GOT3 (cell line): ENCODE data around the gene ZNF536.

Experiments used
- DNase-seq: peaks from one replicate; lab custom pipeline; 2025; ENCODE audit warnings: mixed read lengths; lab: John Stamatoyannopoulos, UW

The ZNF536 gene

DNA sequence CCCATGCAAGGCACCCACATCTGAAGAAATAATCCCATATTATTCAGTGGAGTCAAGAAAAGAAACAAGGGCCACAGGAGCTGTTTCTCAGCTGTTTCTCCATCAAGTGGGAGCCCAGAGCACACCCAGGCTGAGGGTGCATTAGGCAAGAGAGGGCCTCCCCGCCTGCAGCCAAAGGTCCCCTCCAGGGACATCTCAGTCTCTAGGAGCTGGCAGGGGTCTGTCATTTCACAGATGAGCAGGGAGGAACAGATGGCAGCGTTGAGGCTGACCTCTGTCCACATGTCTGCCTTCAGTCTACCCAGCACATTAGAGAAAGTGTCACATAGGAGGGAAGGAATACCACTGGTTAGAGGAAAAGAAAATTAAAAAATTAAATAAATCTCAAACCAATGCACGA is 157.7 kb downstream of the ZNF536 start:
- DNase-seq = no peak

DNA sequence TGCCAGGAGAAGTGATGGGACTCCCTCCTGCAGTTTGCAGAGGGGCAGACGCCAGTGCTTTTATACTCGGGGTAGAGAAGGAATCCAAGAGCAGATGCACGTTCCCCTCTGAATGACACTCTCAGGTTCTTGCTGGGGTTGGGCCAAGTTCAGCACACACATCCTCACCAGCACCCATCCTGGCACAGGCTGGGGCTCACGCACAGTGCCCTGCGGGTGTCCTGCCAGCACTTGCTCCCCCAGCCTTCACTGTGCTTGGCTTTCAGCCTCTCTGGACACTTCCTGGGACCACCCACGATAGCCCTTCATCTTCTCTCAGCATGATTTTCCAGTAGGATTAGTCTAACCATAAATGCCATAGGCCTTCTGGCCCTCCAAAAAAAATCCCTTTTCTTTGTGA is 158.6 kb downstream of the ZNF536 start:
- DNase-seq = no peak

DNA sequence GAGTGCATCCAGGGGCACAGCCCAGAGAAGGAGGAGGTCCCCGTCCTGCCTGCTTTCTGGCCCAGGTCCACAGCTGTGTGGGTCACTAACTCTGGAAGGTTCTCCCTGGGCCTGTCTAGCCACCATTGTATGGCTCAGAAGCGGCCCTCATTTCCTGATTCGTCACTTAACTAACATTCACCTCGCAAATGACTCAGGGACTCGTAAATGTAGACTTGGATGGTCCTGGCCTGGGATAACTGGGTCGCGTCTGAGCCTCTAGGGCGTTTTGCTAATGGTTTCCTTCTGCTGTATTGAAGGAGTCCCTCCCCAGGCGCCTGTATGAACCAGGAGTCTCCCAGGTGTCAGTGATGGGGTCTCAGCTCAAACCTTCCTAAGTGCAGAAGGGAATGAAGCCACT is 162.8 kb downstream of the ZNF536 start:
- no peak for DNase-seq

DNA sequence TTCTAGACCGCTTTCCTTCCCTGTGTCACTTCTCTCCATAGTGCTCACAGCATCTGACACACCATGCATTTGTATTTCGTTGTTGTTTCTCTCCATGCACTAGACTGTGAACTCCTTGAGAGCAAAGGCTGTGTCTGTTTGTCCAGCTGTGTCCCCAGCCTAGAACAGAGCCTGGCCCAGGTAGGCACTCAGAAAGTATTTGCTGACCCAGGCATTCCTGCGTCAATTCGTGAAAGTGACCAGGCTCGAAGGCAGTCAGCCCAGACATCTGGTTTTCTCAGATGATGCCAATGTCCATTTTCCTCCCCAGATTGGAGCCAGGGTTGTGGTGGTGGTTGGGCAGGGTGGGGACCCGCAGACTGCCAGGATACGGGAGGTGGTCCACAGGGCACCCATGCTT is 164.8 kb downstream of the ZNF536 start:
- DNase-seq = no peak

DNA sequence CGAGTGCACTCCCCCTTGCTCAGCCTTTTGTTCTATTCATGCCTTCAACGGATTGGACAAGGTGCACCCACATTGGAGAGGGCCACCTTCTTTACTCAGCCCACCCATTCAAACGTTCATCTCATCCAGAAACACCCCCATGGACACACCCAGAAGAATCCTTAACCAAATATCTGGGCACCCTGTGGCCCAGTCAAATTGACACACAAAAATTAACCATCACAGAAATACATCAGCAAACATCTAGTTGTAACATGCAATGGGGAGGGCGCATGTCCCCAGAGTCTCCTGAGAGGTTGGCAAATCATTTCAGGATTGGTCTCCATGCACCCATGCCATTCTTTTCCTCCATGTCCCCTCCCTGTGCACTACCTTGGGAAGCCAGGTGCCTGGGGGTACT is 167.1 kb downstream of the ZNF536 start:
- no peak for DNase-seq

DNA sequence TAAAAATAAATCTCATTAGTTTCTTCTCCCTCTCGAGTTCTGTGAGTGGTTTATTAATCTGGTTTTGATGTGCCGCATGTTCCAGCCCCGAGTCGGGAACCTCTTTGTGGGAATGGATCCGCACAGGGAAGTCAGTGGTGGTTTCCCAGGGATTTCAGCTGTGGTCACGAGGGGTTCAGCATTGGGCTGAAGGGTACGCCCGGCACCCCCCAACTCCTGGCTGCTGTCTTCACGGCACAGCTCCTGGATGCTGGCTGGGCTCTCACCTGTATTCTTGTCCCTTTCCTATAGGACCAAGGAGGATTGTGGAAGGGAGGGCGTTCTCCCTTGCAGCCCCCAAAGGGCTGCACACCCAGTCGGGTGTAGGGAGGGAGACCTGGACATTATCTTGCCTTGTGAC is 167.8 kb downstream of the ZNF536 start:
- no peak for DNase-seq

DNA sequence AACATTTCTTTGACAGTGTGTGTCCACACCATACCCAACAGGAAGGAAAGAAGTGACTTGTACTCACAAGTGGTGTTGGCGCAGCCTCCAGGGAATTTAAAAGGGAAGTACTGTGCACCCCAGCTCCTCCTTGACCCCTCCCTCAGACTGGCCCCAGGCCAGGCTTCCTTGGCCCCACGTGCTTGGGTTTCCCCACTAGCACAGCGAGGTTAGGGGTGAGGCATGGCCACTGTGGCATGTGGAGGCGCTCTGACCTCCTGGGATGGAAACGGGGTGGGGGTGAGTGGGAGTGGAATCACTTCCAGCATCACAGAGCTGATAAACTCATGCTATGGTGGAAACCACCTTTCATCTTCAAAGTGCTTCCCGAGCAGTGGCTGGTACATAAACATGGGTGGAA is 168.6 kb downstream of the ZNF536 start:
- DNase-seq = no peak

DNA sequence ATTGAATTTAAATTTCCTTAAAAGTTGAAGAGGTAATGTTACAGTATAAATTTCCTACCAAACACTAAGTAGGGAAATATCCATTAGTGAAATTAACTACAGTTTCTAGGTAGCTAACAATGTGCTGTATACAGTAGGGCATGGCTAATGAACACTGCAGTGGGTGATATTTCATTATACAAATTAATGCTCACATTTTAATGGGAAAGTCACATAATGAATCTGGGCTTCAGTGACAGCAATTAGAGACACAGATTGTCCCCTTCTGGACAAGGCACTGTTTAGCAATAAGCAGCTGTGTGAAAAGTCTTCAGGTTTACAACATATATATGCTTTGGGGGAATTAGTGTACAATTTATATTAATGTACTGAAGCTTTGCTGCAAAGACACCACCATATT is 169.4 kb downstream of the ZNF536 start:
- DNase-seq = no peak

DNA sequence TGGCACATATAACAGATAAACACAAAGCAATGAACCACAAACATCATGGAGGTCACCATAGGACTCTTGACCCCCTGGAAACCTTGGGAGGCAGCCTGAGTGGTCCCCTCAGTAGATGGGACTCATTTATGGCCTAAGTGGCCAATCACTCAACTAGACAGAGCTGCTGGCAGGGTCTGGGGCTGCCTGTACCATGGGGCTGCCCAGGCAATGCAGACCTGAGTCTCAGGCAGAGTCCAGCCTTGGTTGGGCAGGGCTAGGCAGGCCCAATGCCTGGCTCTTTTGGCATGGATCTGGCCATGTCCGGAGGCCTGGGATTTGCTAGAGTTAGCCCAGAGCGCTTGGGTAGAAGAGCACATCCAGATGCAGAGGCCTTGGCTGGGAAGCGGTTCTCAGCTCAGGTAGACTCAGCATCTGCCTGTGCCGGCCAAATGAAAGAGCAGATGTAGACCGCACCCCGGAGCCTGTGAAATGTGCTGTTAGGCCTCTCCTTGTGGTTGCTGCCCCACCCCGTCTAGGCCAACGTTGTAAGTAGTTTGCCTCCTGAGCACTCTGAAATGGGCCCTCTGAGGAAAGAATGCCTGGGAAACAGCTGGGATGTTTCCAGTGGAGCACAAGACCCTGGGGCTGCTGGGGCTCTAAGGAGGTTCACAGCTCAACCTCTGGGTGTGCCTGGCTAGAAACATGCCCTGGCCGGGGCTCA is 171.2 kb downstream of the ZNF536 start:
- DNase-seq = no peak

DNA sequence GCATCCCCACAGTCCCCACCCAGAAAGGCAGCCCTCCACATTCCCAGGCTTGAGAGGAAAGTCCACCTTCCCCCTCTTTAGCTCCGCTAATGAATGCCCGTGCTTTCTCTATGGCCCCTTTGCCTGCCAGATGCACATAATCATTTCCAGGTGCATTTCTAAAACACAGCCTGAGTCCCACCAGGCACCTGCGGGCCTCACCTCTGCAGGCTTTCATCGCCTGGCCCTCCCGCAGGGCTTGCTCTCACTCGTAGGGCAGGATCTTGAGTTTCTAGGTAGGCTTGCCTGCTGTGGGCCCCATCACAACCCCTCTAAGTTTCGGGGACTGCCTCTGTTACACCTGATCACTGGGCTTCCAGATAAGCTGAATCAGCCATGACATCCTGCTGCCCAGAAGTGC is 173.6 kb downstream of the ZNF536 start:
- no peak for DNase-seq

DNA sequence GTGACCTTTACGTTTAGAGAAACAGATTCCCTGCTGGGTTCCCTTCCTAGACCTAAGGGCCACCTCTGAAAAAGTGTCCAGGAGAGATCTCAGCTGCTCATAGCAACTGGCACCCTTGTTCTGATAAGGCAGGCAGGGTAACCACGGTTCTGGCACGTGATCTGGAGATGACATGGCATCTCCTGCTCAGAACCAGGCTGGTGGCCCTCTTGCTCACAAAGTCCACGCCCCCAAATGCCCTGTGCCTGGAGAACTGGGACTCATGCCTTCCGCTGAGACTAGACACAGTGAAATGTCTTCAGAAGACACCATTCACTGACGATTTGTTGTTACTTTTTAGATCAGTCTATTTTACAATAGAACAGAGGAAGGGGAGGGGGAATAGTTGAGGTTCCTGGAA is 174.1 kb downstream of the ZNF536 start:
- no peak for DNase-seq

DNA sequence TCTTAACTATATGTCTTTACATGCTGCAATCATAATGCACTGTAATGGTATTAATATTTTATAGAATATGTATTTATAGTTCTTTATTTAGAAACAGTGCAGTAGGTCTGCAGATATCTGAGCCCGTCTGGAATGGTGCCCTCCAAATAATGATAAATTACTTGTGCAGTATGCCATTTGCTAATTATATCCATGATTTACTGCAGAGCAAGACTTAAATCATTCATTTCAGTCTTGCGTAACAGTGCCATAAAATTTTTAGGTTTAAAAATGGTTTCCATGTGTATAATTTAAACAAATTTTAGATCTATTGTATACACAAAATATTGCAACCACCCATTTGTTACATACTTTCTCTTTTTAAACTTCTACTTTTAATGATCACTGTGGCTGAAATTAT is 175.1 kb downstream of the ZNF536 start:
- DNase-seq = no peak

DNA sequence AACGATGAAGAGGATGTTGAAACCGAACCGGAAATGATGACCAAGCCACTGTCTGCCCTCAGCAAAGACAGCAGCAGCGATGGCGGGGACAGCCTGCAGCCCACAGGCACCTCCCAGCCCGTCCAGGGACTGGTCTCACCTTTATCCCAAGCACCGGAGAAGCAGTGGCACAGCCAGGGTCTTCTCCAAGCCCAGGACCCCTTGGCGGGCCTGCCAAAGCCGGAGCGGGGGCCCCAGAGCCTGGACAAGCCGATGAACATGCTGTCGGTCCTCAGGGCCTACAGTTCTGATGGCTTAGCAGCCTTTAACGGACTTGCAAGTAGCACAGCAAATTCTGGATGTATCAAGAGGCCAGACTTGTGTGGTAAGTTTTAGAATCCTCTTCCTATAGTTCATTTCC is 177.0 kb downstream of the ZNF536 start:
- DNase-seq = no peak

DNA sequence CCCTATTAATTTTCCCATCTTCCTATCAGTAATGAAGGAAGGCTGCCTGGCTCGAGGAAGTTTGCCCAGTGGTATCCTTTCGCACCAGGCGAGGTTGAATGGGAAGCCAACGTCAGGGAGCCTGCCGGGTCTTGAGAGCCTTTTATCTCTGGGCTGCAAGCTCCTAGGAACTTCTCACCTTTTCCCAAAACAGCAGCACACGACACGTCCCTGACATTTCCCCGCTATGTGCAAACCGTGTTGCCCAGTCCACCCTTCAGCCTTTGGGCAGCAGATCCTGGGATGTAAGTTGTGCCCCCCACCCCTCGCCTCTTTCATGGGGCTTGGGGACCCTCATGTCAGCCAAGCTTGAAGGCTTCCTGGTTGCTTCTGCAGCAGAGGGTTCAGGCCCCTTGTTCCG is 179.1 kb downstream of the ZNF536 start:
- no peak for DNase-seq

DNA sequence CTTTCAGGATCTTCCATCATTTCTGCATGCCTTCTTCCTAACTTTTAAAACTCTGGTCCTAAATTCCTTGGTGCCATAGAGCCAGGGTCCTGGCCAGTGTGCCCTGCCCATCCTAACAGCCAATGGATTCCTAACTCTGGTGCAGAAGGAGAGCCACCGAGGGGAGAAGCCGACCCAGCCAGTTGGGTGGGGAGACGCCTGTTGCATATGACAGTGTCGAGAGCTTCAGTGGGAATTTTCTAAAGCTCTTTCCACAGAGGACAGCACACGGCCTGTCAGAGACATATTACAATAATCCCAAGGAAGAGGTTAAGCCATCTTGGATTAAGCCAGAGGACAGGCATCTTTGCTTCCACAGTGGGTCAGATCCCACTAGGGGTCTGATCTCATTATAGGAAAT is 180.4 kb downstream of the ZNF536 start:
- no peak for DNase-seq

DNA sequence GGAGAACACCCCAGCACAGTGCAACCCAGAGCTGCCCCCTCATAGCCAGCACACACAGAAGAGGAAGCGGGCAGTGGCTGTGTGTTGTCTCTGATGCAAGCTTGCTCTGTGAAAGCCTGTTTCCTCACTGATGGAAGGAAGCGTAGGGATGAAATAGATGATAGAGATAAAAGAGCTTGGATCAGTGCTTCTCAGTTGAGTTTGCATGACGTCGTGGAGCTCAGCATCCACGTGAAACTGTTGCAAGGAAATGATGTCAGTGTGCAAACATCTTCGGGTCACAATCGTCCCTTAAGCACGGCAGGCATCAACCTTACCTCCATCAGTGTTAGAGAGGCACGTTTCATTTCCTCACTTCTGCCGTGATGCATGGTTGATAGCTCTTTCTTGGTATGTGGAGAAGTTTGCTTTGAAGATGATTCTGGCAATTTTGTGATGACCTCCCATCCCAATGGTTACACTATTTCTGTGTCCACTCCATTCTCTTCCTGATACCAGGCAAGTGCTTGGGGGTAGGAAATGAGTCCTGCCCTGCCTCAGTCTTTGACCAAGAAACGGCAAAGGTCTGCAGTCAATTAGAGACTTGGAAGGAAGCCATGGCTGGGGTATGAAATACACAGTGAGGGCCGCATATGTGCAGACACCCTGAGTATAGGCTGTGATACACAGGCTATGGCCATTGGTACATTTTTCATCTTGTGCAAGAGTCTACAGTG is 183.0 kb downstream of the ZNF536 start:
- no peak for DNase-seq

DNA sequence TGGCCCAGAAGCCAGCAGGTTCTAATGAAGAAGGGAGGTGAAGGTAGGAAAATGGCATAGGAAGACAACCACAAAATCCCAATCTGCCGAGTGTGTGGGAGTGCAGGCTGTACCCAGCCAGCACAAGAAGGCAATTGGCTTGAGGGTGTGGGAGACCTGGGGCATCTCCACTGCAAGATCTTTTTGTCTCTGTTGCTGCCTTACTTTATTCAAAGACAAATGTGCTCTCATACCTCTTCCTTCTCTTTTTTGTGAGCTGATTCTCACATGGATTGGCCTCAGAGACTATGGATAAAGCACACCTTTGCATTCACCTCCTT is 183.6 kb downstream of the ZNF536 start:
- no peak for DNase-seq

DNA sequence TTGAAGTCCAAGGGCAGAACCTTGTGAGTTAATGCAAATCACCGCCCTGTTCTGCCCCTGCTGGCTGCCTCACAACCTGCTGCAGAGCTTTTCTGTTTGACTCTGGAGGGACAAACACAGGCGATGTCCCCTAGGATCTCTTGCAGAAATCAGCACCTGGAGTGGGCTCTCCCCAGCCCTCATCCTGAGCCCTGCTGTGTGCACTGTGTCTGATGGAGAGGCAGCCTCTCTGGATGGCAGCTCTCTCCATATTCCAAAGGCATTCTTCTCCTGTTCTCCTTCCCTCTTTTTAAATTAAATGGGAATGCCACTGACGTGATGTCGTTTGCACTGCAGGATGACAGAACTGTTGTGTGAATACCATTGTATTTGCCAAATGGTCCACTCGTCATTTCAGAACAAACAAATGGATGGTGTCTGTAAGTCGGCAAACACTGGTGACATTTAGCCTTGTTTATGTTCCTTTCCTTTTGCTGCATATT is 184.1 kb downstream of the ZNF536 start:
- DNase-seq = no peak

DNA sequence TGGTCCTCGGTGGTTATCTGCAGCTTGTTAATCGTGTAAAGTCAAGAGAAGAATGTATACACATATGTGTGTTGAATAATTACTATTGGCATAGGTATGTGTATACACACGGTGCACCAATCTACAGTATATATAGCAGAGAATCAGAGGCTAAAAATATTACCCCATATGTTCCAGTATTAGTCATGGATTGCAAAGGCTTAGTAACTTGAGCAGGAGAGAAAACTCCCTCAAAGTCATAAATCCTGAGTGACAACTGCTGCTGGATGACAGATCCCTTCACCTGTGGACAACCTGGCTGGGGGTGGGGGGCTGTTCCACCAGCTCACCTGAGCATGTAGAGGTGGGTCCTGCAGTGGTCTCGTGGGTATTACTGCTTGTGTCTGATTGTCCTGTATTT is 185.0 kb downstream of the ZNF536 start:
- no peak for DNase-seq

DNA sequence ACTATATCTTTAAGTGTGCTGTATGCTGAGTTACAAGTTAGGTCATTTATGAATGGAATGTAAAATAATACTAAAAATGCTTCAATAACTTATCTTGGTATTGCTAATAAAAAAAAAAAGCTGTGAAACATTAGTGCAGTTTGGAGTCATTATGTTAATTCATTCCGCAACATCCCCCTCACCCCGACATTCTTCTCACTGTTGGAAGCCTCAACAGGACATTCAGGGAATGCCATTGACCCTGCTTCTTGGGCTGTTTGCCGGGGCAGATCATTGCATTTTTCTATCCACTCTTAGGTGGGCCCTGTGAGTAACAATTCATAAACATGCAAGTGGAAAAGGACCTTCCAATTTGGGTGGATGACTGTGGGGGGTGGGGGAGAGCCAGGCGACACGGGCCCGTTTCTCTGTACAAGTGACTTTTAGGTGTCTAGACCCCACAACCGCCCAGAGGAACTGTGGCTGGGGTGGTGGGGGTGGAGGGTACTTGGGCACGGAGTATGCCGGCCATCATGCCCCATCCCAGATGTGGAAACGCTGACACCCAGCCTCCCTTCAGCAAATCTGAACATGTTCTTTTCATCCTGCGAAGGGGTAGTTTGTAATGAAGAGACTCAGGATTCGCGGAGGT is 185.9 kb downstream of the ZNF536 start:
- no peak for DNase-seq

DNA sequence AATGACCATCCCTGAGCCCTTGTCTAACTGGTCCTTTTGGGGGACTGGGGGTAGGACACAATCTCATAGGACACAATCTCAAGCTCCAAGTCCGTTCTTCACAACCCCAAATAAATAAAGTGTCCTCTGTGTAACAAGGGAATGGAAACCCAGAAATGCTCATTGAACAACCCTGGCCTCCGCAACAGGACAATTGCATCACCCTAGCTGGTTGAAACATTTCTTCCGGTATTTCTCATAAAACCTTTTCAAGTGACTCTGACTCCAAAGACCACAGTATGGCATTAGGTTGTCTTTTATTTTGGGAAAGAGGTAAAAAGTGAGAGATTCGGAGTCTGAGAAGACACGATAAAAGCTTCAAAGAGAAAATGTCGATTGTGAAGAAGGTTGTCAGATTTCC is 186.6 kb downstream of the ZNF536 start:
- DNase-seq = no peak

DNA sequence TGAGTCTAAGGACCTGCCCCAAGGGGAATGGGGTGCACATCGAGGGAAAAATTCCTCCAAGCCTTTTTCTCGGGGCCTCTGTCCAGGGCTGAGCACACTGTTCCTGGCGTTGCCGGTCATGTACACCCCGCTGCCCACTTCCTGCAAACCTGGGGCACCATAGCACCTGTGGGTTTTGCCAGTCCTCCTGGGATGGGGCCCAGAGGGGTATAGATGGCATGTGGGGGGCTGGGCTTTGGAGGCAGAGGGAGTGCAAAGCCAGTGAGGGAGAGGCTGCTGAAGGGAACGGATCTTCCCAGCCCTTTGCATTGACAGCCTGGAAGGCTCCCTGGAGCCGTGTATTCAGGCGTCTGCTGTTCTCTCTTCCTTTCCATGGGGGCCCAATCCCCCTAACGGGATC is 187.3 kb downstream of the ZNF536 start:
- DNase-seq = no peak

DNA sequence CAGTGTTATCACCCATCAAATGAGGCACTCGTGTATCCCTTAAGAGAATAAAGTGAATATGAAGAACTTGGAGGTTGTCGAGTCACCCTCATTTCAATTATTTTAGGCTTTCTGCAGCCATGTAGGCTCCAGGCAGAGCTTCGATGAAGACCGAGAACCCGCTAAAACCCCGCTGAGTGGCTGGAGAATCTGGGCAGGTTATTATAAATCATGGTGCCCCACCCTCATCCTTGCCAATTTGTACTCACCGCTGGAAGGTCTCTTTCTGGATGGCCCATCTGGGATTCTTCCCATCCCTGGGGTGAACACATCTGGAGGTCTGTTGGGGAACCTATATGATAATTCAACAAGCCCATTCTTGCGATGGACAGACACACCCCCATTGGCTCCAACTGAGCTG is 190.8 kb downstream of the ZNF536 start:
- no peak for DNase-seq

DNA sequence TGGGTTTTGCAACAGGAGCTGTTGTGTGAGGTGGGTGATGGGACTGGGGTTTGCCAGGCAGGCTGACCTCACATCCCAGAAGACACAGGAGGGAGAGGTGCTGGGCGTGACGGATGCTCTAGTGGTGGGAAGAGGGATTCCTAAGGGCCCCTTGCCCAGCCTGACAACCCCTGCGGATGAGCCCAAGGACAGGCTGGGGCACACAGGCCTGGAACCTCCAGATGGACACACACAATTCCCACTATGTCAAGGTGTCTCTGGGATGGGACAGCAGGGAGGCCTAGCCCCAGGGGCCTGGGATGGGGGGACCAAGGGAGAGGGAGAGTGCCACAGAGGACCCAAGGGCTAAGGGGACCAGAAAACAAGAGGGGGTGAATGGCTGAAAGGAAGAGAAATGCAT is 191.5 kb downstream of the ZNF536 start:
- DNase-seq = no peak
